CD4-positive, alpha-beta T cell (primary cell): ENCODE measurements around the gene PEF1. TPM values are rescaled to one million over a fixed set of nuclear protein-coding genes. Genes with fewer than 3 reads are reported as not detected.

Experiments
- ATAC-seq: fragments of 200-7000 bp; cut with Tn5 transposase; one replicate; pipeline ENCODE4 v1.10.0; 2022; ENCODE audit warnings: mild to moderate bottlenecking; ENCODE audit not compliant: poor library complexity
- CTCF ChIA-PET: fragments of 350-600 bp; sonication (Branson Sonifier 250); formaldehyde crosslinking; loops from one replicate; lab custom pipeline; 2021; ENCODE audit warnings: antibody characterized with exemption, inconsistent platforms; lab: Charles Lee
- POLR2A ChIA-PET: fragments of 350-600 bp; sonication (Branson Sonifier 250); formaldehyde crosslinking; loops from one replicate; lab custom pipeline; 2021; ENCODE audit warnings: antibody characterized with exemption, inconsistent platforms; lab: Charles Lee
- DNase-seq, 14 experiments: peaks; one replicate each; pipeline ENCODE4 v3.0.0-alpha.2; 2013 to 2020; ENCODE audit warnings: mixed read lengths in 2 of 14
- H3K27ac ChIP-seq, 2 donors: one replicate each; pipeline versions ENCODE4 v1.5.1 to v1.7.0; 2013; ENCODE audit warnings: low read length in 2 of 2, low read depth in 1 of 2, mild to moderate bottlenecking in 1 of 2
- H3K27me3 ChIP-seq, 2 experiments: 1 replicate in 1 of 2; 2 replicates in 1 of 2; pipeline versions ENCODE4 v1.6.1 to v1.7.0; 2013; ENCODE audit warnings: low read length in 2 of 2, control low read depth in 1 of 2, mild to moderate bottlenecking in 1 of 2, moderate library complexity in 1 of 2; ENCODE audit not compliant: insufficient read depth in 2 of 2, control insufficient read depth in 1 of 2
- H3K36me3 ChIP-seq: one replicate; pipeline ENCODE4 v1.6.1; 2013; ENCODE audit warnings: low read length, control low read depth; ENCODE audit not compliant: insufficient read depth
- H3K4me1 ChIP-seq: one replicate; pipeline ENCODE4 v1.6.1; 2013; ENCODE audit warnings: low read length, control low read depth; ENCODE audit not compliant: insufficient read depth
- H3K4me3 ChIP-seq: one replicate; pipeline ENCODE4 v1.5.1; 2013; ENCODE audit warnings: mild to moderate bottlenecking, low read length, moderate library complexity
- H3K9me3 ChIP-seq, 2 experiments: 1 replicate in 1 of 2; 2 replicates in 1 of 2; pipeline versions ENCODE4 v1.6.1 to v1.7.0; 2013; ENCODE audit warnings: low read length in 2 of 2, mild to moderate bottlenecking in 2 of 2, control low read depth in 1 of 2, moderate library complexity in 1 of 2; ENCODE audit not compliant: control insufficient read depth in 1 of 2, insufficient read depth in 1 of 2
- H3K27ac Mint-ChIP-seq: one replicate; pipeline ENCODE4 v1.8.0; 2020; ENCODE audit warnings: mixed read lengths
- H3K27me3 Mint-ChIP-seq: one replicate; pipeline ENCODE4 v1.8.0; 2021; ENCODE audit warnings: mixed read lengths
- H3K36me3 Mint-ChIP-seq: one replicate; pipeline ENCODE4 v1.8.0; 2021; ENCODE audit warnings: low read depth, mixed read lengths
- H3K4me1 Mint-ChIP-seq: one replicate; pipeline ENCODE4 v1.8.0; 2021; ENCODE audit warnings: low read depth, mixed read lengths
- H3K4me3 Mint-ChIP-seq: one replicate; pipeline ENCODE4 v1.8.0; 2020; ENCODE audit warnings: mild to moderate bottlenecking, mixed read lengths
- H3K9me3 Mint-ChIP-seq: one replicate; pipeline ENCODE4 v1.8.0; 2020; ENCODE audit warnings: mixed read lengths
- intact Hi-C, 2 experiments: fragments of 100-400 bp; cut with DNase I in 1 of 2; cut with micrococcal nuclease in 1 of 2; formaldehyde crosslinking; loops; one replicate each; pipeline versions ENCODE4 v1.15.1 to v1.9.0; 2023 to 2025; cut with DNase I, micrococcal nuclease
- total RNA-seq, 174 experiments: library from RNA in 2 of 174; stranded (reverse) in 2 of 174; gene quantifications; one replicate each; pipeline ENCODE4 v1.2.3 and lab custom pipeline; 2021 to 2026
- TF ChIP-seq, protein P1 (sequence below): fragments of 200-600 bp; IDR thresholded peaks from one replicate; pipeline ENCODE4 v1.8.0; 2022; ENCODE audit warnings: antibody characterized with exemption, mild to moderate bottlenecking

The PEF1 gene
- total RNA-seq, 2 experiments from 2014 or later = 42.3 to 45.9 TPM

DNA sequence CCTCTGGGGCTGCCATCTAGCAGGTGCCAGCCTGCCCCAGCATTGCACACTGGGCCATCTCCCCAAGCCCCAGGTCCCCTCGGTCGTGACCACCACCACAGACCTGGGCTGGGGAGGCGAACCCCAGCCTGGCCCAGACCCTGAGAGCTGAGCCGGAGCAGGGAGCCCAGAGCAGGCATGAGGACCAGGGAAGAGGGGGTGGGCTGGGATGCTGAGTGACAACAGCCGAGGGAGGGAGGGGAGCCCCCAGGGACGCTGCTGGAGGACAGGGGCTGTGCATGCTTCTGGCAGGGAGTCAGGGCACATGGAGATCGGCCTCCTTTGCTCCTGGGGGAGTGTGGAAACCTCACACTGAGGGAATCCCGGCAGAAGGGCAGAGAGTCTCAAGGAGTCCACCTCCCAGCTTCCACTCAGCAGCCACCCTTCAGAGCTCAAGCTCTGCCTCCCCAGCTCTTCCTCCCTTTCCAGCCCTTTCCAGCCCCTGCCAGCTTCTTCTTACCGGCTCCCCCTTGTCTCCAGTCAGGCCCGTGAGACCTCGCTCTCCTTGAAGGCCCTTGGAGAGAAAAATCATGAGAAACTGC is 23.7 kb upstream of the PEF1 start:
- no peak for ATAC-seq
- H3K27me3 ChIP-seq = peaks cover 4 to 16% of the 10 kb centered on the region in 2 experiments
- H3K4me1 Mint-ChIP-seq = peaks cover 9% of the 10 kb centered on the region
- no peaks in the 10 kb centered on the region for H3K36me3 ChIP-seq
- no peak overlapping the region for H3K4me3 ChIP-seq
- CTCF ChIA-PET = no interaction called here
- POLR2A ChIA-PET = interaction anchor here (1.5 kb wide), 1 partner anchor 24 kb away, joined by 3 read pairs; the partner anchor contains the start of gene PEF1
- H3K27ac ChIP-seq = no peak overlapping the region
- H3K4me3 Mint-ChIP-seq = no peak overlapping the region
- TF ChIP-seq, protein P1, sequence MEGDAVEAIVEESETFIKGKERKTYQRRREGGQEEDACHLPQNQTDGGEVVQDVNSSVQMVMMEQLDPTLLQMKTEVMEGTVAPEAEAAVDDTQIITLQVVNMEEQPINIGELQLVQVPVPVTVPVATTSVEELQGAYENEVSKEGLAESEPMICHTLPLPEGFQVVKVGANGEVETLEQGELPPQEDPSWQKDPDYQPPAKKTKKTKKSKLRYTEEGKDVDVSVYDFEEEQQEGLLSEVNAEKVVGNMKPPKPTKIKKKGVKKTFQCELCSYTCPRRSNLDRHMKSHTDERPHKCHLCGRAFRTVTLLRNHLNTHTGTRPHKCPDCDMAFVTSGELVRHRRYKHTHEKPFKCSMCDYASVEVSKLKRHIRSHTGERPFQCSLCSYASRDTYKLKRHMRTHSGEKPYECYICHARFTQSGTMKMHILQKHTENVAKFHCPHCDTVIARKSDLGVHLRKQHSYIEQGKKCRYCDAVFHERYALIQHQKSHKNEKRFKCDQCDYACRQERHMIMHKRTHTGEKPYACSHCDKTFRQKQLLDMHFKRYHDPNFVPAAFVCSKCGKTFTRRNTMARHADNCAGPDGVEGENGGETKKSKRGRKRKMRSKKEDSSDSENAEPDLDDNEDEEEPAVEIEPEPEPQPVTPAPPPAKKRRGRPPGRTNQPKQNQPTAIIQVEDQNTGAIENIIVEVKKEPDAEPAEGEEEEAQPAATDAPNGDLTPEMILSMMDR = no peak
- H3K9me3 Mint-ChIP-seq = no peaks in the 10 kb centered on the region
- no peaks in the 10 kb centered on the region for H3K36me3 Mint-ChIP-seq
- H3K4me1 ChIP-seq = peaks cover 12% of the 10 kb centered on the region
- H3K27me3 Mint-ChIP-seq = peaks cover 16% of the 10 kb centered on the region
- no peak overlapping the region for H3K27ac Mint-ChIP-seq
- no peak for DNase-seq
- no peaks in the 10 kb centered on the region for H3K9me3 ChIP-seq
- intact Hi-C loops = loop anchor here in 1 of 2 experiments (10.0 kb wide), 1 partner anchor 746 kb away; no protein-coding TSS in a partner anchor

DNA sequence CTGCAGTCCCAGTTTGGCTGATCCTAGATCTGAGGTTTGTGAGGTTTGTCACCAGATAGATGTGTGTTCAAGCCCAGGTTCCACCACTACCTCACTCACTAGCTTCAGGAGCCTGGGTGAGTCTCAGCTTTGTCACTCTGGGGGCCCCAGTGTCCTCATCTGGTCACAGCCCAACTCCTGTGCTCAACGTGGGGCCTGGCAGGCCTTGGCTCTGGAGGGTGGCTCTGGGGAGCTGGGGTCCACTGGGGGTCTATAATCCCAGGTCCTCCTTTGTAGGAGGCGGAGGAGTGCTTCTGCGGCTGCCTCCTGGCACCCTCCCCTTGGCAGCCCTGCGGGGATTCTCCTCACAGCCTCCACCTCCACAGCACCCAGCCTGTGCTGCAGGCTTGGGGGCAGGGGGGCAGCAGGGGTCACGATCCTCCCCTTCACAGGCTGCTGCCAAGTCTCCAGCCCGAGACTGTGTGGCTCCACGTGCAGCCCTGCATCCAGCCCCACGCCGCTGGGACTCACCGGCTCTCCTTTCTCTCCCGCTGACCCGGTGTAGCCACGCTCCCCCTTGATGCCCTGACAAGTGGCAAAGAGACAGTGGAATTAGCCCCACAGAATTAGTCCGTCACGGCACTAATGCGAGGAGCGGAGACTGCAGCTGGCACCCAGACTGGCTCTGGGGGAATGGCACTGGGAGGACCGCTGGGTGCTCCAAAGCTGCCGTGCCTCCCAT is 22.5 kb upstream of the PEF1 start:
- Histone ChIP-seq H3K27me3 (peaks cover 4 to 16% of the 10 kb centered on the region in 2 experiments), H3K4me3 (no peak overlapping the region), H3K27ac (no peak overlapping the region), H3K4me1 (peaks cover 12% of the 10 kb centered on the region), H3K36me3 (no peaks in the 10 kb centered on the region), H3K9me3 (no peaks in the 10 kb centered on the region)
- no peak overlapping the region for H3K4me3 Mint-ChIP-seq
- peaks cover 9% of the 10 kb centered on the region for H3K4me1 Mint-ChIP-seq
- H3K27ac Mint-ChIP-seq = no peak overlapping the region
- DNase-seq (no peak), ATAC-seq (no peak)
- H3K27me3 Mint-ChIP-seq = peaks cover 16% of the 10 kb centered on the region
- no peaks in the 10 kb centered on the region for H3K36me3 Mint-ChIP-seq
- intact Hi-C loops = loop anchor here in 1 of 2 experiments (10.0 kb wide), 1 partner anchor 748 kb away; no protein-coding TSS in a partner anchor
- ChIA-PET POLR2A (interaction anchor here (1.5 kb wide), 1 partner anchor 23 kb away, joined by 3 read pairs; the partner anchor contains the start of gene PEF1), CTCF (interaction anchor here (0.6 kb wide), 1 partner anchor 570 kb away, joined by 3 read pairs; no protein-coding TSS in a partner anchor)
- no peaks in the 10 kb centered on the region for H3K9me3 Mint-ChIP-seq
- TF ChIP-seq, protein P1 = no peak

DNA sequence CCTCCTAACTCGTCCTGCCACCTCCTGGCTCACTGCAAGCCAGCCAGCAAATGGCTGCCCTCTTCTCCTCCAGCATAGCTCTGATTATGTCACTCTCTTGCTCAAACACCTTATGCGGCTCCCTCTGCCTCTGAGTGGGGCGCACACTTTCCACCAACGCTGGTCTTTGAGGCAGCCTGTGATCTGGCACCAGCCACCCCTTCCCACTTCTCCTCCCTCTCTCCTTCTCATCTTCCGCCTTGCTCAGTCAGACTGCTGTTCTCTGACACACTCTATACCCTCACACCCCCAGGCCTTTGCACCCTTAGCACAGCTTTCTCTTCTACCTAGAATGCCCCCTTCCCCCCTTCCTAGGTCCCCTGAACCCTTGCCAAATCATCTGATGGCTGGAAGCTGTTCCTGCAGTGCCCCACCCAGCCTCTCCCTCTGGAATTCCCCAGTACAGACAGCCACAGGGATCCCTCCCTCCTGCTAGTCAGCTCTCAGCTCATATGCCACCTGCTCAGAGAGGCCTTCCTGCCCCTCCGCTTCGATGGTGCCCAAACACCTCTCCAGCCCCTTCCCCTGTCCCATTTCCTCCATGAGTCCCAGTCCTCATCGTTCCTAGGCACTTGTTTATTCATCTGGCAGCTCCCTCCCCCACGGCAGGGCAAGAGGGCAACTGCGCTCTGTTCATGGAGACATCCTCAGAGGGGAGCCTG is 21.7 kb upstream of the PEF1 start:
- H3K9me3 Mint-ChIP-seq = no peaks in the 10 kb centered on the region
- H3K4me3 ChIP-seq = no peak overlapping the region
- POLR2A ChIA-PET = interaction anchor here (1.5 kb wide), 1 partner anchor 22 kb away, joined by 3 read pairs; the partner anchor contains the start of gene PEF1
- TF ChIP-seq, protein P1 = no peak
- no peaks in the 10 kb centered on the region for H3K9me3 ChIP-seq
- no peaks in the 10 kb centered on the region for H3K36me3 ChIP-seq
- intact Hi-C loops = loop anchor here in 1 of 2 experiments (10.0 kb wide), 1 partner anchor 748 kb away; no protein-coding TSS in a partner anchor
- H3K27ac Mint-ChIP-seq = no peak overlapping the region
- DNase-seq (no peak), ATAC-seq (no peak)
- peaks cover 9% of the 10 kb centered on the region for H3K4me1 Mint-ChIP-seq
- peaks cover 4 to 16% of the 10 kb centered on the region in 2 experiments for H3K27me3 ChIP-seq
- no peak overlapping the region for H3K27ac ChIP-seq
- CTCF ChIA-PET = no interaction called here
- peaks cover 16% of the 10 kb centered on the region for H3K27me3 Mint-ChIP-seq
- H3K4me3 Mint-ChIP-seq = no peak overlapping the region
- peaks cover 12% of the 10 kb centered on the region for H3K4me1 ChIP-seq
- H3K36me3 Mint-ChIP-seq = no peaks in the 10 kb centered on the region
